ENCODE measurements around the gene EVA1A. TPM values are rescaled to one million over a fixed set of nuclear protein-coding genes. Genes with fewer than 3 reads are reported as not detected.

EVA1A gene
- total RNA-seq, 1 experiment from 2014 or later = 10.8 TPM

DNA sequence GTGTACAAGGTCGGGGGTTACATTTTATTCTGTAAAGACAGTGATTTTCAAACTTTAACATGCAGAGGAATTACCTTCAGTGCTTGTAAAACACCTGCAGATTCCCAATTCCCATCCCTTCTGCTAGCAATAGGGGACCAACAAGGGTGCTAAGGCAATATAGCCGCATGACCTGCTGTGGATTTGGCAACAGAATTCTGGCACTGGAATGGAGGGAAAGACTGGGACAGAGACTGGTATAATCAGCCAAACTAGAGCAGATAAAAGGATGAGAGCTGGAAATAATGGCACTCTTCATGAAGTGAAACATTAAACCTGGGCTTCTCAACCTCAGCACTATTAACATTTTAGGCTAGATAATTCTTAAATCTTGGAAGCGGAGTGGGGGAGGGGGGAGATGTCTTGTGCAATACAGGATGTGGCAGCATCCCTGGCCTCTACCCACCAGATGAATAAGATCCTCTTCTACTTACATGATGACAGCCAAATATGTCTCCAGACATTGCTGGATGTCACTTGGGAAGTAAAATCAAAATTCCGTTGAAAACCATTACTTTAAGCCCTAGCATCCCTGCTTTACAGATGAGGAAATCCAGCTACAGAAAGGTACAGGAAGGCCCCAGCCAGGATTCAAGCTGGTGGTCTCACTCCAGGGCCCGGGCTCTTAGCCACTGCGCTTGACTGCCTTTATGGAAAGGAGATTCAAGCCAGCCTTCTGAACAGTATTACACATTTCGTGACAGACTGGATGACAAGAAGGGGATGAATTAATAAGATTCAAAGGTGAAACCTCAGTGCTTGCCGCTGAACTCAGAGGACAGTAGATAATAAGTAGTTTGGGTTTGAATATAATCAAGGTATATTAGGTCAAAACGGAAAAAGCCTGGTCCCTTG lies 1.7 kb downstream of the EVA1A start:
- DNase-seq = peak in 1 of 2 experiments; percentile 22
- POLR2A ChIA-PET (ENCODE audit: unreplicated experiment) = interaction anchor here (0.5 kb wide), 1 partner anchor 47 kb away, joined by 3 read pairs; no protein-coding TSS in a partner anchor
- no peak overlapping the region for H3K27ac ChIP-seq
- H3K27me3 ChIP-seq (ENCODE audit: insufficient read depth, low read depth) = no peaks in the 10 kb centered on the region
- H4K20me1 ChIP-seq (ENCODE audit: insufficient read depth) = peaks cover 3% of the 10 kb centered on the region; the same call in 1 of the 2 replicates
- H2AFZ ChIP-seq = no peak overlapping the region
- H3K4me1 ChIP-seq (replicated peaks; ENCODE audit: insufficient read depth) = peaks cover 28% of the 10 kb centered on the region
- H3K4me3 ChIP-seq = no peak overlapping the region
- no peaks in the 10 kb centered on the region for H3K9me2 ChIP-seq (ENCODE audit: insufficient read depth)
- peak overlapping the region; percentile 98 for H3K4me2 ChIP-seq
- no TSS peak for BruUV-seq (replicated peaks)
- H3K9me3 ChIP-seq (ENCODE audit: insufficient read depth, low read depth) = no peaks in the 10 kb centered on the region
- TF ChIP-seq EZH2 (IDR thresholded peaks at IDR 0.05; ENCODE audit: low read depth) = no peak
- TF ChIP-seq, protein P1, sequence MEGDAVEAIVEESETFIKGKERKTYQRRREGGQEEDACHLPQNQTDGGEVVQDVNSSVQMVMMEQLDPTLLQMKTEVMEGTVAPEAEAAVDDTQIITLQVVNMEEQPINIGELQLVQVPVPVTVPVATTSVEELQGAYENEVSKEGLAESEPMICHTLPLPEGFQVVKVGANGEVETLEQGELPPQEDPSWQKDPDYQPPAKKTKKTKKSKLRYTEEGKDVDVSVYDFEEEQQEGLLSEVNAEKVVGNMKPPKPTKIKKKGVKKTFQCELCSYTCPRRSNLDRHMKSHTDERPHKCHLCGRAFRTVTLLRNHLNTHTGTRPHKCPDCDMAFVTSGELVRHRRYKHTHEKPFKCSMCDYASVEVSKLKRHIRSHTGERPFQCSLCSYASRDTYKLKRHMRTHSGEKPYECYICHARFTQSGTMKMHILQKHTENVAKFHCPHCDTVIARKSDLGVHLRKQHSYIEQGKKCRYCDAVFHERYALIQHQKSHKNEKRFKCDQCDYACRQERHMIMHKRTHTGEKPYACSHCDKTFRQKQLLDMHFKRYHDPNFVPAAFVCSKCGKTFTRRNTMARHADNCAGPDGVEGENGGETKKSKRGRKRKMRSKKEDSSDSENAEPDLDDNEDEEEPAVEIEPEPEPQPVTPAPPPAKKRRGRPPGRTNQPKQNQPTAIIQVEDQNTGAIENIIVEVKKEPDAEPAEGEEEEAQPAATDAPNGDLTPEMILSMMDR (conservative IDR thresholded peaks at IDR 0.05) = no peak
- no peaks in the 10 kb centered on the region; the same call in 1 of the 2 replicates for H3K79me2 ChIP-seq (ENCODE audit: low read depth)
- no peaks in the 10 kb centered on the region for H3K36me3 ChIP-seq (ENCODE audit: low read depth)
- intact Hi-C loops (cut with micrococcal nuclease; ENCODE audit: unreplicated experiment) = no loop called here
- CTCF ChIA-PET = interaction anchor here (3.3 kb wide), 1 partner anchor 47 kb away, joined by 13 read pairs; no protein-coding TSS in a partner anchor
- H3F3A ChIP-seq (ENCODE audit: insufficient read depth, low read depth) = 0 out of 2 replicates have a peak, but pooled peaks cover 12% of the 10 kb centered on the region

DNA sequence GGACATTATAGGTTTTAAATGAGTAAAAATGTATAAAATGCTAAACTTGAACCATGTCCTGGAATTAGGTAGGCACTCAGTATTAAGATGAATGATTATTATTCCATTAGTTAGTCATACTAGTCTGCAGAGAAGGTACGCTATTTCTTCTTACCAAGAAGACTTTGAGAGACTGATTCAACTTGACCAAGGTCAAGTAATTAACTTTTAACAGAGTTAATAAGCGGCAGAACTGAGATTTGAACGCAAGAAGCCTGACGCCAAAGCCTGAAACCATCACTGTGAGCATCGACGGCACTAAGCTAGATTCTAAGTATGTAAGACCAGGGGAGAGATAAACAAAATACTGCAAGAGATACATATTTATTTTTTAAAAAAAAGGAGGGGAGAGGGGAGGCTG lies 2.6 kb downstream of the EVA1A start:
- TF ChIP-seq EZH2 (IDR thresholded peaks at IDR 0.05; ENCODE audit: low read depth) = no peak
- TF ChIP-seq, protein P1 (conservative IDR thresholded peaks at IDR 0.05) = no peak
- H3K4me1 ChIP-seq (replicated peaks; ENCODE audit: insufficient read depth) = peaks cover 28% of the 10 kb centered on the region
- peaks cover 3% of the 10 kb centered on the region; the same call in 1 of the 2 replicates for H4K20me1 ChIP-seq (ENCODE audit: insufficient read depth)
- no peaks in the 10 kb centered on the region for H3K27me3 ChIP-seq (ENCODE audit: insufficient read depth, low read depth)
- no peak overlapping the region for H3K4me3 ChIP-seq
- ChIA-PET POLR2A (ENCODE audit: unreplicated experiment) (no interaction called here), CTCF (no interaction called here)
- H3K27ac ChIP-seq = no peak overlapping the region
- no TSS peak for BruUV-seq (replicated peaks)
- H3K36me3 ChIP-seq (ENCODE audit: low read depth) = no peaks in the 10 kb centered on the region
- H3K79me2 ChIP-seq (ENCODE audit: low read depth) = no peaks in the 10 kb centered on the region; the same call in 1 of the 2 replicates
- H3K9me2 ChIP-seq (ENCODE audit: insufficient read depth) = no peaks in the 10 kb centered on the region
- DNase-seq = no peak
- intact Hi-C loops (cut with micrococcal nuclease; ENCODE audit: unreplicated experiment) = no loop called here
- 0 out of 2 replicates have a peak, but pooled peaks cover 12% of the 10 kb centered on the region for H3F3A ChIP-seq (ENCODE audit: insufficient read depth, low read depth)
- H3K9me3 ChIP-seq (ENCODE audit: insufficient read depth, low read depth) = no peaks in the 10 kb centered on the region
- no peak overlapping the region for H2AFZ ChIP-seq
- H3K4me2 ChIP-seq = no peak overlapping the region

DNA sequence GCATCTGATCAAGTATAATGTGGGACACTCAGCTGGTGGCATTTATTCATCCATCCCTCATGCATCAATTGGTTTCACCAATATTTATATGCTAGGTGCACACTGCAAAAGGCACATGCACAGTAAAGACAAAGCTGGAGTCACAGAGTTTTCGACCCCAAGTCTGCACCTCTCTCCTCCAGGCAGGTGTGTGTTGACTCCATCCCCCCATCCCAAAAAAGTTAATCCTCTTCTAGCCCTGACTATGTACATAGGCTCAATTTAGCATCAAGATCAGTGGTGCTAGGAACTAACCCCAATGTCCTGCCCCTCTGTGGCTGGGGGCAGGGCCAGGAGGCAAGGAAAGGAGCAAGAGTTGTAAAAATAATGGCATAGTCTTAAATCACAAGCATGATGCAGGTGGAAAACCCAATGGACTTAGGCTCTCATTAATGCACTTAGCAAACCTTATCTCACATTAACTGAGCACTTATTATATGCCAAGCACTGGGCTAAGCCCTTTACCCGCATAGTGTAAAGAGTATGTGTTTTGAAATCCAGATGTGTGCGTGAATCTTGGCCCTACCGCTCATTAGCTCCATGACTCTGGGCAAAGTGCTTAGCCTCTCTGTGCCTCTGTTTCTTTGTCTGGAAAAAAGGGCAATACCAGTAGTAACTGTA lies 3.1 kb downstream of the EVA1A start:
- no peak overlapping the region for H3K4me3 ChIP-seq

More for the DNA sequence above, 3.1 kb downstream of the EVA1A start:
- Histone ChIP-seq H4K20me1 (ENCODE audit: insufficient read depth) (peaks cover 3% of the 10 kb centered on the region; the same call in 1 of the 2 replicates), H3K36me3 (ENCODE audit: low read depth) (no peaks in the 10 kb centered on the region), H3K9me2 (ENCODE audit: insufficient read depth) (no peaks in the 10 kb centered on the region), H3K9me3 (ENCODE audit: insufficient read depth, low read depth) (no peaks in the 10 kb centered on the region), H3K4me2 (no peak overlapping the region), H3K27ac (no peak overlapping the region), H3K27me3 (ENCODE audit: insufficient read depth, low read depth) (no peaks in the 10 kb centered on the region), H3K79me2 (ENCODE audit: low read depth) (no peaks in the 10 kb centered on the region; the same call in 1 of the 2 replicates), H2AFZ (no peak overlapping the region), H3K4me1 (replicated peaks; ENCODE audit: insufficient read depth) (peaks cover 26% of the 10 kb centered on the region), H3F3A (ENCODE audit: insufficient read depth, low read depth) (0 out of 2 replicates have a peak, but pooled peaks cover 12% of the 10 kb centered on the region)
- intact Hi-C loops (cut with micrococcal nuclease; ENCODE audit: unreplicated experiment) = no loop called here
- ChIA-PET POLR2A (ENCODE audit: unreplicated experiment) (no interaction called here), CTCF (no interaction called here)
- BruUV-seq (replicated peaks) = no TSS peak
- TF ChIP-seq, protein P1 (conservative IDR thresholded peaks at IDR 0.05) = no peak
- TF ChIP-seq EZH2 (IDR thresholded peaks at IDR 0.05; ENCODE audit: low read depth) = no peak
- DNase-seq = no peak
